NT2/D1 (cell line): ENCODE measurements around the gene STX11.
"Not testable (repeated sequence)": the region's sequence is repeated elsewhere in the genome, so short reads cannot be mapped to it uniquely, and the experiment has no call there.

Experiments
- YY1 ChIP-seq: IDR thresholded peaks from 2 replicates; pipeline ENCODE4 v1.6.1; 2011; ENCODE audit not compliant: insufficient read length, insufficient read depth
- ZNF274 ChIP-seq: IDR thresholded peaks from 2 replicates; pipeline ENCODE4 v1.6.1; 2011; ENCODE audit warnings: mild to moderate bottlenecking, low read depth, low read length

DNA sequence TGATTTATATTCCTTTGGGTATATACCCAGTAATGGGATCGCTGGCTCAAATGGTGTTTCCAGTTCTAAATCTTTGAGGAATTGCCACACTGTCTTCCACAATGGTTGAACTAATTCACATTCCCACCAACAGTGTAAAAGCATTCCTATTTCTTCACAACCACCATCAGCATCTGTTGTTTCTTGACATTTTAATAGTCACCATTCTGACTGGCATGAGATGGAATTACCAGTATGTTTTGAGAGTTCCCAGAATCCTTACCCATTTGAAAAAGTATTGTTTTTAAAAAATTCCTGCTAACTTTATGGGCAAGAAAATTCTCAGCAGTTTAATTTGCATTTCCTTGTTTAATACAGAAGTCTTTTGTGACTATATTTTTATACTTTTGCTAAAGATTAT, 33.9 kb downstream of the STX11 start:
- not testable (repeated sequence) for TF ChIP-seq ZNF274, YY1
